OCI-LY3 (cell line): ENCODE results near the gene ARHGAP23.

Experiments
- H2AFZ ChIP-seq: fragments of 200-600, 300-600 bp; shearing (Covaris generic); 2 replicates; pipeline ENCODE4 v1.6.0; 2014; ENCODE audit warnings: antibody characterized with exemption, low read depth, low read length
- H3K27ac ChIP-seq: fragments of 200-600, 300-600 bp; sonication (generic); 2 replicates; pipeline ENCODE4 v1.5.1; 2014; ENCODE audit warnings: mild to moderate bottlenecking, low read length, moderate library complexity, mixed read lengths
- H3K27me3 ChIP-seq: fragments of 200-600, 300-600 bp; sonication (generic); 2 replicates; pipeline ENCODE4 v1.6.1; 2014; ENCODE audit warnings: low read depth, low read length, mixed read lengths
- H3K36me3 ChIP-seq: fragments of 200-600, 300-600 bp; sonication (generic); replicated peaks from 2 replicates; pipeline ENCODE3; 2014; ENCODE audit warnings: low read depth, low read length, mixed read lengths
- H3K4me1 ChIP-seq: fragments of 300-600, 200-600 bp; sonication (generic); 2 replicates; pipeline ENCODE4 v1.6.1; 2014; ENCODE audit warnings: low read length, mixed read lengths
- H3K4me2 ChIP-seq: fragments of 200-600, 300-600 bp; sonication (generic); 2 replicates; pipeline ENCODE4 v1.6.1; 2014; ENCODE audit warnings: low read length, mixed read lengths
- H3K4me3 ChIP-seq: fragments of 300-600, 200-600 bp; sonication (generic); 2 replicates; pipeline ENCODE4 v1.5.1; 2014; ENCODE audit warnings: antibody characterized with exemption, mild to moderate bottlenecking, low read length, moderate library complexity
- H3K79me2 ChIP-seq: fragments of 300-600, 200-600 bp; shearing (Covaris generic); 2 replicates; pipeline ENCODE4 v1.6.1; 2014; ENCODE audit warnings: mild to moderate bottlenecking, low read length, mixed read lengths
- H3K9ac ChIP-seq: fragments of 300-600, 200-600 bp; shearing (Covaris generic); 2 replicates; pipeline ENCODE4 v1.6.0; 2014; ENCODE audit warnings: mild to moderate bottlenecking, low read length, moderate library complexity
- H3K9me3 ChIP-seq: fragments of 200-600, 300-600 bp; shearing (Covaris generic); 2 replicates; pipeline ENCODE4 v1.6.1; 2014; ENCODE audit warnings: low read length, mixed read lengths; ENCODE audit not compliant: insufficient read depth
- H4K20me1 ChIP-seq: fragments of 200-600, 300-600 bp; sonication (generic); 2 replicates; pipeline ENCODE4 v1.6.1; 2016; ENCODE audit warnings: low read length, mixed read lengths; ENCODE audit not compliant: insufficient read depth
- EZH2phosphoT487 ChIP-seq: fragments of 200-600 bp; shearing (Covaris generic); IDR thresholded peaks from 2 replicates; pipeline ENCODE4 v1.6.1; 2018; ENCODE audit warnings: antibody characterized with exemption, mixed run types, low read depth
- TF ChIP-seq, protein P1 (sequence below): fragments of 200-600, 300-600 bp; sonication (generic); IDR thresholded peaks from 2 replicates; pipeline ENCODE4 v1.5.1; 2014; ENCODE audit warnings: antibody characterized with exemption, low read length, low read depth

The ARHGAP23 gene

DNA sequence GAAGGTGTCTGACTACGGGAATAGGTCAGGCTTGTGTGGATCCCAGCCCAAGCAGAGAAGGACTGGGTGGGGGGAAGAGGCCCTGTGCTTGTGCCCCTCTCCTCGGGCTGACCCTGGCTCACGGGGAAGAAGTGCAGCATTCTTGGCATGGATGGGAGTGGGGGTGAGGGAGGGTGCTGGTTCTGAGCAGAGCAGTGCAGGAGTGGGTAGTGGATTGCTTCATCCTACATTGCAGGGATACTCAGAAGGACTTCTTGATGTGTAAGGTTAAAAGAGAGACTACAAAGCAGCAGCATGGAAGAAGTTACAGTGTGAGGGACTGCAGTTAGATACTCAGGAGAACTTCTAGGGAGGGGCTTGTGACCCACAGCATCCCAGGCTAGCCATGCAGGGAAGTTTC lies 2.1 kb downstream of the ARHGAP23 start:
- H4K20me1 ChIP-seq, result no peaks in the 10 kb centered on the region
- H2AFZ ChIP-seq, result no peak overlapping the region
- no peak overlapping the region for H3K4me2 ChIP-seq
- H3K79me2 ChIP-seq, result no peaks in the 10 kb centered on the region
- no peaks in the 10 kb centered on the region for H3K36me3 ChIP-seq
- H3K9me3 ChIP-seq, result no peaks in the 10 kb centered on the region
- TF ChIP-seq EZH2phosphoT487, result no peak
- TF ChIP-seq, protein P1, sequence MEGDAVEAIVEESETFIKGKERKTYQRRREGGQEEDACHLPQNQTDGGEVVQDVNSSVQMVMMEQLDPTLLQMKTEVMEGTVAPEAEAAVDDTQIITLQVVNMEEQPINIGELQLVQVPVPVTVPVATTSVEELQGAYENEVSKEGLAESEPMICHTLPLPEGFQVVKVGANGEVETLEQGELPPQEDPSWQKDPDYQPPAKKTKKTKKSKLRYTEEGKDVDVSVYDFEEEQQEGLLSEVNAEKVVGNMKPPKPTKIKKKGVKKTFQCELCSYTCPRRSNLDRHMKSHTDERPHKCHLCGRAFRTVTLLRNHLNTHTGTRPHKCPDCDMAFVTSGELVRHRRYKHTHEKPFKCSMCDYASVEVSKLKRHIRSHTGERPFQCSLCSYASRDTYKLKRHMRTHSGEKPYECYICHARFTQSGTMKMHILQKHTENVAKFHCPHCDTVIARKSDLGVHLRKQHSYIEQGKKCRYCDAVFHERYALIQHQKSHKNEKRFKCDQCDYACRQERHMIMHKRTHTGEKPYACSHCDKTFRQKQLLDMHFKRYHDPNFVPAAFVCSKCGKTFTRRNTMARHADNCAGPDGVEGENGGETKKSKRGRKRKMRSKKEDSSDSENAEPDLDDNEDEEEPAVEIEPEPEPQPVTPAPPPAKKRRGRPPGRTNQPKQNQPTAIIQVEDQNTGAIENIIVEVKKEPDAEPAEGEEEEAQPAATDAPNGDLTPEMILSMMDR, result no peak
- H3K27me3 ChIP-seq, result peaks cover 11% of the 10 kb centered on the region
- H3K9ac ChIP-seq, result no peak overlapping the region
- peaks cover 17% of the 10 kb centered on the region for H3K4me1 ChIP-seq
- H3K4me3 ChIP-seq, result no peak overlapping the region
- no peak overlapping the region for H3K27ac ChIP-seq

GRCh38 chr17:38430822-38431221 lies 2.6 kb downstream of the ARHGAP23 start:
- Histone ChIP-seq H3K27ac (no peak overlapping the region), H3K4me1 (peaks cover 17% of the 10 kb centered on the region), H3K4me2 (no peak overlapping the region), H3K79me2 (no peaks in the 10 kb centered on the region), H3K9me3 (no peaks in the 10 kb centered on the region), H4K20me1 (no peaks in the 10 kb centered on the region), H3K4me3 (no peak overlapping the region), H2AFZ (no peak overlapping the region), H3K36me3 (no peaks in the 10 kb centered on the region), H3K27me3 (peaks cover 11% of the 10 kb centered on the region), H3K9ac (no peak overlapping the region)
- TF ChIP-seq, protein P1, result no peak
- no peak for TF ChIP-seq EZH2phosphoT487

GRCh38 chr17:38431346-38432145 lies 3.3 kb downstream of the ARHGAP23 start:
- peaks cover 17% of the 10 kb centered on the region for H3K4me1 ChIP-seq
- TF ChIP-seq, protein P1, result no peak
- no peak for TF ChIP-seq EZH2phosphoT487
- H3K4me2 ChIP-seq, result no peak overlapping the region
- peaks cover 11% of the 10 kb centered on the region for H3K27me3 ChIP-seq
- H3K4me3 ChIP-seq, result no peak overlapping the region
- H4K20me1 ChIP-seq, result no peaks in the 10 kb centered on the region
- no peaks in the 10 kb centered on the region for H3K36me3 ChIP-seq
- no peak overlapping the region for H3K9ac ChIP-seq
- no peaks in the 10 kb centered on the region for H3K79me2 ChIP-seq
- no peak overlapping the region for H3K27ac ChIP-seq
- H2AFZ ChIP-seq, result no peak overlapping the region
- no peaks in the 10 kb centered on the region for H3K9me3 ChIP-seq

DNA sequence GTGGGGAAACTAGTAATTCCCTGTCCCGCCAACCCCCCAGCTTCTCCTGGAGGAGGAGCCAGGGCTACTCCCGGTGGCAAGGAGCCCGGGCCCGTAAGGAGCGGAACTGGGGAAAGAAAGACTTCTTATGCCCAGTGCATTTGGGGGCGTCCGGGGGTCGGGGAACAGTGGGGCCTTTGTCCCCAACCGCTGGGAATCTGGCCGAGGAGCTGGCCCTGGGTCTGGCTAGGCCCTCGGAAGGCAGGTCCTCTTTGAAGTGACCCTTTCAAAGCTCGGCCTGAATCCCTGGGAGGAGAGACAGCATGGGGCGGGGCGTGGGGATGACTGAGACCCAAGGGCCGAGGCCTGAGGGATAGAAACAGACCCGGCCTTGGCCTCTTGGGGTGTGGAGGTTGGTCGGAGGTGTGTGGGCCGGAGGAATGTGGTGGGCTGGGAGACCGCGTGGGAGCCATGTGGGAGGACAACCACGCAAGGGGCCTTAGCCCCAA lies 6.0 kb downstream of the ARHGAP23 start:
- peaks cover 4% of the 10 kb centered on the region for H3K27me3 ChIP-seq
- no peaks in the 10 kb centered on the region for H3K79me2 ChIP-seq
- no peak for TF ChIP-seq EZH2phosphoT487
- TF ChIP-seq, protein P1, result no peak
- no peak overlapping the region for H2AFZ ChIP-seq
- H4K20me1 ChIP-seq, result no peaks in the 10 kb centered on the region
- H3K4me3 ChIP-seq, result no peak overlapping the region
- no peaks in the 10 kb centered on the region for H3K9me3 ChIP-seq
- H3K9ac ChIP-seq, result no peak overlapping the region
- H3K36me3 ChIP-seq, result no peaks in the 10 kb centered on the region
- H3K4me2 ChIP-seq, result no peak overlapping the region
- peaks cover 2% of the 10 kb centered on the region; the same call in 1 of the 2 replicates for H3K4me1 ChIP-seq
- H3K27ac ChIP-seq, result no peak overlapping the region
